ENCODE results near the gene TEAD1. TPM values are rescaled to one million over a fixed set of nuclear protein-coding genes. Genes with fewer than 3 reads are reported as not detected.

TEAD1 gene
- total and polyA plus RNA-seq, 10 of the 15 experiments (the other 5 are each of a cell fraction or from before 2014, with no cell fraction given), result 0.01 to 0.59 (median 0.04) TPM; not detected in 6

GRCh38 chr11:12862696-12863469, 188.7 kb downstream of the TEAD1 start:
- no peak overlapping the region for H3K27ac ChIP-seq (ENCODE audit: control insufficient read depth, insufficient read depth)
- ChIA-PET CTCF (no interaction called here), RAD21 (ENCODE audit: unreplicated experiment) (no interaction called here), SMC1A (ENCODE audit: uncharacterized antibody, unreplicated experiment) (no interaction called here), POLR2A (no interaction called here)
- no peaks in the 10 kb centered on the region; the same call in 2 of the 3 replicates for H3K9me3 ChIP-seq (replicated peaks; ENCODE audit: control insufficient read depth, insufficient read depth, low read length)
- in situ Hi-C loops (cut with MboI) (no loop called here), intact Hi-C loops (cut with micrococcal nuclease; ENCODE audit: unreplicated experiment) (no loop called here)
- 26% methylated on average over 13 of the region's 13 CpGs for WGBS (ENCODE audit: insufficient coverage, insufficient replicate concordance, low lambda C conversion rate, missing lambda C conversion rate)
- no peak overlapping the region for H3K4me2 ChIP-seq (ENCODE audit: control insufficient read depth, insufficient read depth)
- H2AFZ ChIP-seq (ENCODE audit: control insufficient read depth, low read depth, low read length), result no peak overlapping the region
- H4K20me1 ChIP-seq (ENCODE audit: control insufficient read depth, insufficient read depth), result no peaks in the 10 kb centered on the region
- ATAC-seq (no peak), DNase-seq (ENCODE audit: low read depth, low spot score) (no peak), FAIRE-seq (no peak)
- H3K36me3 ChIP-seq (ENCODE audit: control insufficient read depth in 2 of 2, insufficient read depth in 2 of 2, low read length in 1 of 2), result no peaks in the 10 kb centered on the region
- BruUV-seq (replicated peaks), result no TSS peak
- no peak overlapping the region for H3K4me3 ChIP-seq
- TF ChIP-seq NFYB (IDR thresholded peaks at IDR 0.05; ENCODE audit: insufficient read depth, low read depth, low read length), result no peak
- TF ChIP-seq KDM1A (IDR thresholded peaks at IDR 0.05; ENCODE audit: borderline replicate concordance), result no peak
- TF ChIP-seq STAT3 (IDR thresholded peaks at IDR 0.05; ENCODE audit: low read depth, low read length), result no peak
- no peak for TF ChIP-seq RELA (IDR thresholded peaks at IDR 0.05; ENCODE audit: borderline replicate concordance, partially characterized antibody)
- no peak for TF ChIP-seq LARP7 (IDR thresholded peaks at IDR 0.05)
- TF ChIP-seq NR2C1 (IDR thresholded peaks at IDR 0.05), result no peak
- no peak for TF ChIP-seq SUPT20H (IDR thresholded peaks at IDR 0.05; ENCODE audit: borderline replicate concordance, control insufficient read depth, low read depth, low read length)
- TF ChIP-seq ESRRA (IDR thresholded peaks at IDR 0.05; ENCODE audit: low read length), result no peak
- TF ChIP-seq MEF2B (IDR thresholded peaks at IDR 0.05; ENCODE audit: partially characterized antibody, poor library complexity, severe bottlenecking), result no peak
- no peak for TF ChIP-seq MTA2 (IDR thresholded peaks at IDR 0.05; ENCODE audit: low read depth)
- TF ChIP-seq RAD51 (IDR thresholded peaks at IDR 0.05), result no peak
- TF ChIP-seq, protein P1, sequence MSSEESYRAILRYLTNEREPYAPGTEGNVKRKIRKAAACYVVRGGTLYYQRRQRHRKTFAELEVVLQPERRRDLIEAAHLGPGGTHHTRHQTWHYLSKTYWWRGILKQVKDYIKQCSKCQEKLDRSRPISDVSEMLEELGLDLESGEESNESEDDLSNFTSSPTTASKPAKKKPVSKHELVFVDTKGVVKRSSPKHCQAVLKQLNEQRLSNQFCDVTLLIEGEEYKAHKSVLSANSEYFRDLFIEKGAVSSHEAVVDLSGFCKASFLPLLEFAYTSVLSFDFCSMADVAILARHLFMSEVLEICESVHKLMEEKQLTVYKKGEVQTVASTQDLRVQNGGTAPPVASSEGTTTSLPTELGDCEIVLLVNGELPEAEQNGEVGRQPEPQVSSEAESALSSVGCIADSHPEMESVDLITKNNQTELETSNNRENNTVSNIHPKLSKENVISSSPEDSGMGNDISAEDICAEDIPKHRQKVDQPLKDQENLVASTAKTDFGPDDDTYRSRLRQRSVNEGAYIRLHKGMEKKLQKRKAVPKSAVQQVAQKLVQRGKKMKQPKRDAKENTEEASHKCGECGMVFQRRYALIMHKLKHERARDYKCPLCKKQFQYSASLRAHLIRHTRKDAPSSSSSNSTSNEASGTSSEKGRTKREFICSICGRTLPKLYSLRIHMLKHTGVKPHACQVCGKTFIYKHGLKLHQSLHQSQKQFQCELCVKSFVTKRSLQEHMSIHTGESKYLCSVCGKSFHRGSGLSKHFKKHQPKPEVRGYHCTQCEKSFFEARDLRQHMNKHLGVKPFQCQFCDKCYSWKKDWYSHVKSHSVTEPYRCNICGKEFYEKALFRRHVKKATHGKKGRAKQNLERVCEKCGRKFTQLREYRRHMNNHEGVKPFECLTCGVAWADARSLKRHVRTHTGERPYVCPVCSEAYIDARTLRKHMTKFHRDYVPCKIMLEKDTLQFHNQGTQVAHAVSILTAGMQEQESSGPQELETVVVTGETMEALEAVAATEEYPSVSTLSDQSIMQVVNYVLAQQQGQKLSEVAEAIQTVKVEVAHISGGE (CRISPR knock-in tag; IDR thresholded peaks at IDR 0.05), result no peak
- TF ChIP-seq, protein P2, sequence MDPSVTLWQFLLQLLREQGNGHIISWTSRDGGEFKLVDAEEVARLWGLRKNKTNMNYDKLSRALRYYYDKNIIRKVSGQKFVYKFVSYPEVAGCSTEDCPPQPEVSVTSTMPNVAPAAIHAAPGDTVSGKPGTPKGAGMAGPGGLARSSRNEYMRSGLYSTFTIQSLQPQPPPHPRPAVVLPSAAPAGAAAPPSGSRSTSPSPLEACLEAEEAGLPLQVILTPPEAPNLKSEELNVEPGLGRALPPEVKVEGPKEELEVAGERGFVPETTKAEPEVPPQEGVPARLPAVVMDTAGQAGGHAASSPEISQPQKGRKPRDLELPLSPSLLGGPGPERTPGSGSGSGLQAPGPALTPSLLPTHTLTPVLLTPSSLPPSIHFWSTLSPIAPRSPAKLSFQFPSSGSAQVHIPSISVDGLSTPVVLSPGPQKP (IDR thresholded peaks at IDR 0.05; ENCODE audit: low read depth, low read length), result no peak
- no peak overlapping the region for H3K9ac ChIP-seq (ENCODE audit: control insufficient read depth, insufficient read depth, low read length)
- no peaks in the 10 kb centered on the region for H3K79me2 ChIP-seq (ENCODE audit: control insufficient read depth, insufficient read depth, low read length)
- no peaks in the 10 kb centered on the region; a peak in 1 of 4 replicates for H3K27me3 ChIP-seq (replicated peaks in 1 of 2; ENCODE audit: control insufficient read depth in 2 of 2, insufficient read depth in 2 of 2, low read length in 1 of 2)
- no peaks in the 10 kb centered on the region for H3K4me1 ChIP-seq (ENCODE audit: control insufficient read depth, insufficient read depth, low read length)
